ENCODE data around the gene CCDC188. TPM values are rescaled to one million over a fixed set of nuclear protein-coding genes. Genes with fewer than 3 reads are reported as not detected.

CCDC188 gene
- total RNA-seq, 1 donor from 2014 or later, result 0.10 TPM

GRCh38 chr22:20118300-20119020, 32.4 kb downstream of the CCDC188 start:
- no peak for DNase-seq (ENCODE audit: low read depth)

GRCh38 chr22:20117633-20118299, 33.1 kb downstream of the CCDC188 start:
- DNase-seq (ENCODE audit: low read depth), result no peak

DNA sequence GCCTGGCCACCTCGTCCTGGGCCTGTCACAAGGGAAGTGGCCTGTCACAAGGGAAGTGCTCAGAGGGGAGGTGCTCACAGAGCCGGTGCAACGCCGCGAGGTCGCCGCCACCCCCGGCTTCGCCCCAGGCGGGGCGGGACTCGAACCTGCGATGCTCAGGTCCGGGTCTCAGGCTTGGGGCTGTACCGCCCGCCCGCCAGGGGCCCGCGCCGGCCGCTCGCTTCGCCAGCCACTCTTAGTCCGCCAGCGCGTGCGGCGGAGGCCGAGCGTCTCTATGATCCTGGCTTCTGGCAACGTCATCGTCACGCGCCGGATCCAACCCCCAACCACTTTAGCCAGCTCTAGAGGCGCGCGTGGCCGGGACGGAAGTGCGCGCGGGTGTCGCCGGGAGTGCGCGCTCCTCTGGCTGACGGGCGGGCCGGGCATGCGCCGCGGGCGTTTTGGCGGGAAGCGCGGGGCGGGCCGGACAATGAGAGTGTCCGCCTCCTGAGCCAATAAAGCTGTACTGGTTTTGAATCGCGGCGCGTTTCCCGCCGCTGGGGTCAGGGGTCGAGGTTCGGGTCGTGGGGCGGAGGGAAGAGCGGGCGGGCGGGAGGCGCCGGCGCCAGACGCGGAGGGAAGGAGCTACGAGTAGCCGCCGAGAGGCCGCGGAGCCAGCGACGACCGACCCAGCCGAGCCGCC, 33.8 kb downstream of the CCDC188 start, which contains the start of gene TRMT2A:
Gene TRMT2A, minus strand, starts transcription at position 276 of the 682 bp plus-strand sequence. CDS start 320 bp downstream, outside the sequence.
- DNase-seq (ENCODE audit: low read depth), result peak; percentile 87

DNA sequence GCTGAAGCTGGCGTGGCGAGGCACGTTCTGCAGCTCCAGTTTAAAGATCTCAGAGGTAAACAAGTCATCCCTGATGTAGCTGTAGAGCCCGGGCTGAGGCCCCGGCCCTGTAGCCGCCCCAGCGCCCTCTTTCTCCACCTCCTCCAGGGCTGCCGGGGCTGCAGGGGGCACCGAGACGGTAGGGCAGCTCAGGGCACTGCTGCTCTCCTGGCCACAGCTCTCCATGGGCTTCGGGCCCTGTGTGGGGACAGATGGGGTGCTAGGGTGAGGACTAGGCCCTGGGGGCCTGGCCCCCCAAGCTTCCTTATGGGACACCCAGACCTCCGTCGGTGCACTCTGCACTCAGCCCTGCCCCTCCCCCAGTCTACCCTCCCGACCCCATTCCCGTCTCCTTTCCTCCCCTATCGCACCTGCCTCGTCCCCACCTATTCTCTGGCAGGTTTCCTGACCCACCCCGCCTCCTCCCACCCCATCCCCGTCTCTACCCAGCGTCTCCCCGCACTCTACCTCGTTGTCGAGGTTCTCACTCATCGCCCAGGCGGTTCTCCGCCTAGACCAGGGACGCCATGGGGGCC, 34.4 kb downstream of the CCDC188 start:
- DNase-seq (ENCODE audit: low read depth), result no peak

DNA sequence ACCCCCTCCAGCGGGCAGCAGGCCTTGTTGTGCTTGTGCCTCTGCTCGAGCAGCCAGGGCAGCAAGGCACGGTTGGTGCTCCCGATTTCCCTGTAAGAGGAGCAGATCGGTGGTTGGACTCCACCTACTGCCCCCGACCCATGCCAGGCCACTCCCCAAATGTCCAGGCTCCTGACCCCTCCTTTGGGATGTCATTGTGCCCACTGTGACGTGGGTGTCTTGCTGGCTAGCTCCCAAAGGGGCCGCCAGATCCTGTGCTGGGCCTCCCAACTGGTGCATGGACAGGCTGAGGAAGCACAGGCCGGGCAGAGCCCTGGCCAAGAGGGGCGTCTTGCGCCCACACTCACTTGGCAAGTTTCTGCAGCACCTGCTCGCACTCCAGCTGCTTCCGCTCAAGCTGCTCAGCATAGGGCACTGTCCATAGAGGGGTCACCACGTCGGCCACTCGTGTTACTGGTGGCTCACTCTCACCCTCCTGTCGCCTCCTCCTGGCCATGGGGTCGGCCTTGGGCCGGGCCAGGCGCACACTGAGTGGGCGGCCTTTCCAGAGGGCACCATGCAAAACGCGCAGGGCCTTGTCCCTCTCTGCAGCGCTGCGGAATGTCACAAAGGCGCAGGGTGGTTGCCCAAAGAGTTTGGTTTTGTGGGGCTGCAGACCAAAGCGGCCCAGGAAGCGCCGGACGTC, 35.0 kb downstream of the CCDC188 start, which contains the start of gene RANBP1:
Gene RANBP1, plus strand, starts transcription at position 414 of the 685 bp plus-strand sequence. Its CDS starts 81 bp downstream, at position 495.
- no peak for DNase-seq (ENCODE audit: low read depth)

DNA sequence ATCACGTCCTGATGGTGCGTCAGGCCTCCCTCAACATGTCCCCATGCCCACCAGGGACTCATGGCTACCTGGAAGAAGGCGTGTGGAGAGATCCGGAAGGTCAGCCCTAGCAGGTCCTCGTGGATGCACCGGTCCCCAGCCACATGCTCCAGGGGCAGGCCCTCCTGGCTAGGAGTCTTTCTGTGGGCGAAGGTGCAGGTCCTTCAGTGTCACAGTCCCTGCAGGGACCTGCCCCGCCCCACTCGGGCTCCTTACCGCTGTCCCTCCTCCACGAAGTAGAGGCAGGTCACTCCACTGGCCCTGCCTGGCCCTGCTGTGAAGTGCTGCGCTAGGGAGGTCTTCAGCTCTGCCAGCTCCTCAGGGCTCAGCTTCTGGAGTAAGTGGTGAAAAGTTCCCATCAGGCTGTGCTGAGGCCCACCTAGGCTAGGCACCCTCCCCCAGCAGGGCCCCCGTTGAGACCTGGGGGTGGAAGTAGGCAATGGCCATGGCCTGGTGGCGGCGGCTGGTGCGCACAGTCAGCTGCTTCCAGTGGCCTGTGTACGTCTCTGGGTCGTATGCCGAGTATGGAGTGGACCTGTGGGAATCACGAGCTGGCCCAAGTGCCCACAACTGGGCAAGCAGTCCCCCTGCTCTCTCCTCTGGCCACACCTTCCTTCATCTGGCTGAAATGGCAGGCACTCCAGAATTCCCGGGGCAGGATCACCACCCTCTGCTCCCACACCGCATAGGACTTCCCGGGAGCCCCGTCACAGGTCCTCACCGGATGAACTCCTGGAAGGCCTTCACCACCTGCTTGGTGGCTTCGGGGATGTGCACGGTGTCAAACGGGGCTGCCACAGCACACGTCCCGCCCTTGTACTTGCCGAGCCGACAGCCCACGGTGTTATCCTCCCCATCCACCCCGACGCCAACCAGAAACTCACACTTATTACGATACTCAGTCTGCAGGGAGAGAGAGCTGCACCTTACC, 36.1 kb downstream of the CCDC188 start:
- DNase-seq (ENCODE audit: low read depth), result no peak

DNA sequence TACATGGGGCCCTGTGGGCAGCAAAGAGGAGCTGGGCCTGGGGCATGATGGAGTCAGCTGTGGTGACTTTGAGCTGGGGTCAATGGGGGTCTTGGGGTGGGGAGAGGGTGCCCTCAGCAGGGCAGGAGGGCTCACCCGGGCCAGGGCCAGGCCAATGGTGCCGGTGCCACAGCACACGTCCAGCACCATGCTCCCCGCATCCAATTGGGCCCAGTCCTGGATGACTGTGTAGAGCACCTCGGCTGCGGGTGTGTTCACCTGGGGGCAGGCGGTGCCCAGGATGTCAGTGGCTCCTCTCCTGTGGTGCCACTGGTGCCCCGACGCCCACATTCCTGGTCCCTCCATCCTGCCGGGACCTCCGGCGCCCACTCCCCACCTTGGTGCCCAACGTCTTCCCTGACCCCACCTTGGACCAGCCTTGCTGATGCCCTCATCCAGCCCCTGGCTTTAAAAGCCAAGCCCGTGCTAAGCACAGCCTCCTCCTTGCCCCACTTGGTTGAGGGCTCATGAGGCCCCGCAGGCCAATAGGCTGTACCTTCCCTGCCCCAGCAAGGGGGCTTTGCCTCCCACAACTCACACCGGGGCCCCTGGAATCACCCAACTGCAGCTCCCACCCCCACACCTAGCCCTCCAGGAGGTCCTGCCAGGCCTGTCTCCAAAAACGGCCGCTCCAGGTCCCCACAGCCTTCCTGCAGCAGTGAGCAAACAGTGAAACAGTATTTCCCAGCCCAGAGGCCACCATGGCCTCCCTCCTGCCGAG, 37.1 kb downstream of the CCDC188 start:
- DNase-seq (ENCODE audit: low read depth), result no peak

DNA sequence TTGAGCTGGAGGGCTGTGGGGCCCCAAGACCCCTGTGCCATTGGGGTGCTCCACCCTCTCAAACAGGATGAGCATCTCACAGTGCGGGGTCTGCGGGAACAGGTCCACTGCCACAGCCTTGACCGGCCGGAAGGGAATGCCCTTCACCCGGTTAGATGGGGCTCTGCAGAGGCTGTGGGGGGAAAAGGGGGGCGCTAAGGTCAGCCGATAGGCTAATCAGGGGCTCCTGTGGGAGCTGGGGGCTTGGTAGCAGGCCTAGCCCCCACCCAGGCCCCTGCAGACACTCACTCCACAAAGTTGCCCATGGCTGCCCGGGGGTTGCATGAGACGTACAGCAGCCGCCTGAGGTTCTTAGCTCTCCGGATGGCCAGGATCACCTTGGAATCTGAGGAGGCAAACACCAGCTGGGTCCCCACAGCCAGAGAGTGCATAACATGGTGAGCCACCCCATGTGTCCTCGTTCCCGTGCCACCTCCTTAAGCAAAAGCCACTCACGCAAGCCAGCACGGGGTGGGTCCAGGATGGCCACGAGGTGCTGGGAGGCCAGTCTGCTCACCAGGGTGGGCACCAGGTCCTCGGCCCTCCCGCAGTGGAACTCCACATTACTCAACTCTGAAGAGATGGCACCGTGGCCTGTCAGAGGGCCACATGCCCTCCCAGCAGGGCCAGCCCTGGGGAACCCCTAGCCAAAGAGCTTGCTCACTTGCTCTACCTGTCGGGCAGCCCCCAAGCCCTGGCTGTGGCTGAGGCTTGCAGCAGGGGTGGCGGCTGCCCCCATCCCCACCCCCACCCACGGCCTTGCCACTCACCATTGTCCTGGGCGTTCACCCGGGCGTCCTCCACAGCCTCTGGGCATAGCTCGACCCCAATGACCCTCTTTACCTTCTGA, 38.0 kb downstream of the CCDC188 start:
- no peak for DNase-seq (ENCODE audit: low read depth)

- DNase-seq (ENCODE audit: low read depth), result no peak
Measured at GRCh38 chr22:20111689-20112622, 38.9 kb downstream of the CCDC188 start.

DNA sequence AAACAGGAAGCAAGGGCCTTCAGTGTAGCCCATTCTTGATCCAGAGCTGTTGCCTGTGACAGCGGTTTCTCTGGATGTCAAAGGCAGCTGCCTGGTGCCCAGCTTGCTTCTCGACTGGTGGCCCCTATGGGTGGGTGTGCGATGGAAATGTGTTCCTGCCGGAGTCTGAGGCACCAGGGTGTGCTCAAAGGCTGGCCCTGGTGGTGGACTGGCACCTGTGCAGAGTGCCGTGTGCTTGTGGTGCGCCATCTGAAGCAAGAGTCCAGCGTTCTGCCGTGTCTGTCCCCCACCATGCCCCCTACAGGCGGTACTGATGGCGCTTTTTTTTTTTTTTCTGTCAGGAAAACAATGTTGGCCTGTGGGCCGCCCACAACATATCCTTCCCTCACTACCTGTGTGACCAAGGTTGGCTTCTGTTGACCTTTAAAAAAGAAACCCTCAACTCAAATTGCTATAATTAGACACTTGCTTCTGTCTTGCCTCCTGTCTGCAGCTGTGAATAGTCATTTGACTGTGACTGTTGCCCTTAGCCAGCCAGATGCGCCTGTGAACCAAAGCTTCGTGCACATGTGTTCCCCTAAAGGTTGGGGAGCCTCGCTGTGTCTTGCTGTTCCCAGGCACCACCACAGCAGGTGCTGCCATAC, 39.7 kb downstream of the CCDC188 start:
- DNase-seq (ENCODE audit: low read depth), result peak; percentile 2

DNA sequence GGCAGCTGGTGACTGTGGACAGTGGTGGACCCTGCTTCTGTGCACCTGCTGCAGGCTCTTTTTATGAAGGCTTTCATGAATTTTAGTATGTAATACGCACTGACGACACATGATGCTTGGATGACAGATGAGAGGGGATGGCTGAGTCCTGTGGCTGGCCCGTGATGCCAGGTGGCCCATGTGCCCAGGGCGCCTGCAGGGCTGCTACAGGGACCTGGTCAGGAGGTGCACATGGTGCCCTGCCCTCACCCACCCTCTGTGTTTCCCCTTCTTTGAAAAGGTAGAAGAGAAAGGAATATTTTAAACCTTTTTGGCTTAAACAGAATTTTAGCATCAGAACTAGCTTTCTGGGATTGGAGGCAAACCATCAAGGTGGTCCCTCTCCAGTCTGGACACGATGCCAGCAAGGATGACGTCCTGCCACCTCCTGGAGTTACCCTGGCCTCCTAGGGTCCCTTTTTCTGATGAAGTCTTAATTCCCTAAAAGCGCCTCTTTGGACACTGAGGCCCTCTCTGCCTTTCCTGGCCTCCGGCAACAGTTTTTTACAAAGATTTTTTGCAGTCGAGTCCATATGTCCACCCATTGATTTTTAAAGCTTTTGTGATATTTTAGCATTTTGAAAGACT, 40.4 kb downstream of the CCDC188 start:
- no peak for DNase-seq (ENCODE audit: low read depth)

DNA sequence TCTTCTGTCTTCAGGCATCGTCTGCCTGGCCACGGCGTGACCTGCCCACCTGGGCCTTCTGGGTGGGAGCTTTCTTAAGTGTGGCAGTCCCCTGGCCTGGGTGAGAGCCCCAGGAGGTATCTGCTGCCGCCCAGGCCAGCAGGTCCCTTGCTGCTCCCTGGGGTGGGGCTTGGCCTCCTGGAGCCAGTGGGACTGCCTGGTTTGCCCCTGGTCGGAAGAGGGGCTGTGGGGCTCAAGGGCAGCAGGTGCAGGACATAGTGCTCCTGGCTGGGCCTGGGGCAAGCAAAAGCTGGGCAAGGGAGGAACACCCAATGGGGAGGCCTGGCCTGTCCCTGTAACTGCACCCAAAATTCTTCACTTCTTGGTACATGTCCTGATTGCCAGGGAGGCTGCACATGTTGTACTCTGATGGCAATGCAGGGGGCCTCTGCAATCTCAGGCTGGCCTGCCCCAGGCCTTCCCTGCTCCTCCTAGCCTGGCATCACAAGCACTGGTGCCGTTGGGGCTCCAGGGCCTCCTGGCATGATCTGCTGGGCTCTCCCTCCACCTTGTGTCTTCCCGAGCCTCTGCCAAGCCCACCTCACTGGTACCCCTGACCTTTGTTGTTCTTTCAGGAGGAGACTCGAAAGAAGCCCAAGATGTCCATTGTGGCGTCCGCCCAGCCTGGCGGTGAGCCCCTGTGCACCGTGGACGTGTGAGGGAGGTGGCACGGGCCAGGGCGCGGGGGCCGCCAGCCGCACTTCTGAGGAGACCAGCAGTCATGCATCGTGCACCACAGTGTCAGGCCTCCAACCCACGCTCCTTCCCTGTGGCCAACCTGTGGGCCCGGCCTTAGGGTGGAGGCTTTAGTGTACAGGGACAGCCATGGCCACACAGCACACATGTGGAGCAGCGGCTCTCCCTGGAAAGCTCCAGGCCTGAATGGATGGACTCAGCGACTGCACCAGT, 41.2 kb downstream of the CCDC188 start:
- no peak for DNase-seq (ENCODE audit: low read depth)

DNA sequence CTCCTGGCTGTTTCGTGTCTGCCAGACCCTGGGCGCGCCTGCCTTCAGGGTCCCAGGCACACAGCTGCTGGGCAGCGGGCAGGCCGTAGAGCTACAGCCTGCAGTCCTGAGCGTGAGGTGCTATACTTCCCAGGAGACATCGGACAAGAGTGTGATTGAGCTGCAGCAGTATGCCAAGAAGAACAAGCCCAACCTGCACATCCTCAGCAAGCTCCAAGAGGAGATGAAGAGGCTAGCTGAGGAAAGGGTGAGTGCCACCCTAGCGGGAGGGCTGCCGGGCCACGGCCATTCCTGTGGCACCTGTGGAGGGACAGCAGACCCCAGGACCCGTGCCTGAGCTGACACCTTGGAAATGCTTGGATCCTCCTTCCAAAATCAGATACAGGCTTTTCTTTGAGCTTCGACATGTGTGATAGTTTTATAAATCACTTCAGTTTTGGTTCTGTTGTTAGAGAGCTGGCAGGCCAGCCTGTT, 42.1 kb downstream of the CCDC188 start:
- DNase-seq (ENCODE audit: low read depth), result no peak

DNA sequence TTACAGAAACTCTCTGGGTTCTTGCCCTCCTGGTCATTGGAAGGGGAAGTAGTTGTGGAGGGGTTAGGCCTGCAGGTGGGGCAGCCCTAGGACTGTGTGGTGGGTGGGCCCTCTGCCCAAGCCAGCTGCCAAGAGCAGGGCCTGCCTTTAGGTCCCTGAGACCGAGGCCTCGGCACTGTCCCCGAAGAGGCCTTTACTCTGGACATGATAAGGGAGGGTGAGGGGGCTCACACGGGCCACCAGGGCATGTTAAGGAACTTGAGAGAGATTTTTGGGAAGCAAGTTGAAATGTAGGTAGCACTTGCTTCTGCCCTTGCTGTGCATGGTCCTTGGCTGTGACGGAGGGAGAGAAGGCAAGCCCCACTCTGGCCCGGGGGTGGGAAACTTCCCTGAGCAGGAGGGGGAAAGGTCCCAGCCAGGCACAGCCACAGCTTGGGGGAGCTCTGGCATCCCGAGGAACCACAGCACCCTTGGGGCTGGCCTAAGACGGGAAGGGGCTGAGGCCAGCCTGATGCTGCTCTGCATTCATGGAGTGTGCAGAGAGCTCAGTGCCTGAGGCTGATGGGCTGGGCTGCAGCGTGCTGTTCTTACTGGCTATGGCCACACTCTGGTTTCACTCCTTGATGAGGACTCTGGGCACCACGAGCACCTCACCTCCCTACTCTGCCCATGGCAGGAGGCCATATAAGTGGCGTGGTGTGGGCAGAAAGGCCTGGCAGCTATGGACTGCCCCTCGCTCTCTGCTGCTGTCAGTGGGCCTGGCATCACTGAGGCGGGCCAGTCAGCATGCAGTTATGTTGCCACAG, 42.7 kb downstream of the CCDC188 start:
- DNase-seq (ENCODE audit: low read depth), result no peak
